Loucy (cell line): ENCODE measurements around the gene ZNF280C.

Source experiments
- H2AFZ ChIP-seq: fragments of 200-600 bp; sonication (generic); 2 replicates; pipeline ENCODE4 v1.6.0; 2016; ENCODE audit warnings: antibody characterized with exemption, mild to moderate bottlenecking, low read length, moderate library complexity
- H3F3A ChIP-seq: fragments of 200-600 bp; 2 replicates; pipeline ENCODE4 v1.6.0; 2016; ENCODE audit warnings: antibody characterized with exemption, low read depth, mild to moderate bottlenecking
- H3K27me3 ChIP-seq: fragments of 200-600 bp; sonication (generic); 2 replicates; pipeline ENCODE4 v1.6.1; 2014; ENCODE audit warnings: low read length, mild to moderate bottlenecking; ENCODE audit not compliant: insufficient read depth, poor library complexity, severe bottlenecking
- H3K36me3 ChIP-seq: fragments of 200-600 bp; sonication (generic); 2 replicates; pipeline ENCODE4 v1.6.1; 2016; ENCODE audit warnings: low read length; ENCODE audit not compliant: insufficient read depth
- H3K4me1 ChIP-seq: fragments of 200-600 bp; sonication (generic); 2 replicates; pipeline ENCODE4 v1.5.1; 2014; ENCODE audit warnings: low read length, mild to moderate bottlenecking; ENCODE audit not compliant: insufficient read depth, poor library complexity, severe bottlenecking
- H3K4me2 ChIP-seq: fragments of 200-600 bp; sonication (generic); 2 replicates; pipeline ENCODE4 v1.6.0; 2014; ENCODE audit warnings: antibody characterized with exemption, low read length, low read depth, mild to moderate bottlenecking; ENCODE audit not compliant: poor library complexity, severe bottlenecking
- H3K4me3 ChIP-seq: fragments of 200-600 bp; sonication (generic); 2 replicates; pipeline ENCODE4 v1.5.1; 2014; ENCODE audit warnings: low read length, mild to moderate bottlenecking, mixed read lengths; ENCODE audit not compliant: poor library complexity, severe bottlenecking
- H3K79me2 ChIP-seq: fragments of 200-600 bp; sonication (generic); 2 replicates; pipeline ENCODE4 v1.6.1; 2014; ENCODE audit warnings: low read length; ENCODE audit not compliant: insufficient read depth
- H3K9ac ChIP-seq: fragments of 200-600 bp; sonication (generic); 2 replicates; pipeline ENCODE4 v1.6.0; 2014; ENCODE audit warnings: mild to moderate bottlenecking, low read depth, low read length, moderate library complexity; ENCODE audit not compliant: poor library complexity, severe bottlenecking
- H3K9me2 ChIP-seq: fragments of 200-600 bp; sonication (generic); replicated peaks from 2 replicates; pipeline ENCODE4 v1.6.1; 2016; ENCODE audit warnings: low read depth, low read length, mixed read lengths
- H3K9me3 ChIP-seq: fragments of 200-600 bp; sonication (generic); 2 replicates; pipeline ENCODE4 v1.6.1; 2014; ENCODE audit warnings: mild to moderate bottlenecking, antibody characterized with exemption, low read length, low read depth; ENCODE audit not compliant: insufficient read depth
- H4K20me1 ChIP-seq: fragments of 200-600 bp; sonication (generic); 2 replicates; pipeline ENCODE4 v1.6.0; 2014; ENCODE audit warnings: antibody characterized with exemption, low read length, mild to moderate bottlenecking; ENCODE audit not compliant: insufficient read depth, poor library complexity, severe bottlenecking
- EZH2phosphoT487 ChIP-seq: fragments of 200-600 bp; IDR thresholded peaks from 2 replicates; pipeline ENCODE4 v1.6.1; 2018; ENCODE audit warnings: antibody characterized with exemption, mild to moderate bottlenecking, moderate library complexity, borderline replicate concordance
- TF ChIP-seq, protein P1 (sequence below): fragments of 200-600 bp; sonication (generic); conservative IDR thresholded peaks from 2 replicates; pipeline ENCODE4 v1.5.1; 2014; ENCODE audit warnings: mild to moderate bottlenecking, antibody characterized with exemption, low read length

The ZNF280C gene

DNA sequence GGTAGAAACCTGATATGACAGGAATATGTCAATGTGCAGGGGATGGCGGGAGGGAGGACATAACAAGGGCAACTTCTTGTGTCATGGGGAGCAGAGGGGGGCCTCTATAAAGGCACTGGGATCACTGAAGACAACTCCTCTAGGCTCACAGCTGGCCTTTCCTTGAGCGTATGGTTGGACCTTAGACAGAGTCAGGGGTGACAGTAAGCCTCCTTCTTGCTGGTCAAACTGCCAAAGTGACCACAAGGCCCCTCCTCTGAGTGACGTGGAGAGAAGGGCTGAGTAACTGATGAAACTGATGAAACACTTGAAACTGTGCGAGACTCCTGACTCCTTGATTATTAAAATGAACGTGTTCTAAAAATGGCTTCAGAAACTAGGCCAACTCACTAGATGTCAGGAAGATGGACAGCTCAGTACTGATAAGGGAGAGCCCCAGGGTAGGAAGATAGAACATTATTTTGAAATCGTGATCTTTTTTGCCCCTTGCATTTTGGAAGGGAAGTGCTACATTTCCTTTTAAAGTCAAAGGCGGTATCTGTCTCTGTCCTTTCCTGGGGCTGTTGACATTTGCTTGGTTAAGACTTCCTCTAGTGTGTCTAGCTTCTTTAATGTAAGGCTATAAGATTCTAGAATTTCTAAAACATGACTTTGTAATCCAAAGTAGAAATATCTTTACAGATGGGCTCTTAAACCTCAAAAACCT is 95.4 kb downstream of the ZNF280C start:
- Histone ChIP-seq H3K9ac (peak overlapping the region; percentile 98), H3K4me2 (peak overlapping the region; percentile 98), H3F3A (no peaks in the 10 kb centered on the region), H3K36me3 (no peaks in the 10 kb centered on the region), H3K4me3 (peak overlapping the region; percentile 99), H3K9me2 (no peaks in the 10 kb centered on the region), H2AFZ (no peak overlapping the region), H3K27me3 (no peaks in the 10 kb centered on the region), H4K20me1 (peaks cover 35% of the 10 kb centered on the region), H3K4me1 (peaks cover 47% of the 10 kb centered on the region), H3K9me3 (no peaks in the 10 kb centered on the region), H3K79me2 (peaks cover 78% of the 10 kb centered on the region)
- TF ChIP-seq EZH2phosphoT487 = no peak
- TF ChIP-seq, protein P1, sequence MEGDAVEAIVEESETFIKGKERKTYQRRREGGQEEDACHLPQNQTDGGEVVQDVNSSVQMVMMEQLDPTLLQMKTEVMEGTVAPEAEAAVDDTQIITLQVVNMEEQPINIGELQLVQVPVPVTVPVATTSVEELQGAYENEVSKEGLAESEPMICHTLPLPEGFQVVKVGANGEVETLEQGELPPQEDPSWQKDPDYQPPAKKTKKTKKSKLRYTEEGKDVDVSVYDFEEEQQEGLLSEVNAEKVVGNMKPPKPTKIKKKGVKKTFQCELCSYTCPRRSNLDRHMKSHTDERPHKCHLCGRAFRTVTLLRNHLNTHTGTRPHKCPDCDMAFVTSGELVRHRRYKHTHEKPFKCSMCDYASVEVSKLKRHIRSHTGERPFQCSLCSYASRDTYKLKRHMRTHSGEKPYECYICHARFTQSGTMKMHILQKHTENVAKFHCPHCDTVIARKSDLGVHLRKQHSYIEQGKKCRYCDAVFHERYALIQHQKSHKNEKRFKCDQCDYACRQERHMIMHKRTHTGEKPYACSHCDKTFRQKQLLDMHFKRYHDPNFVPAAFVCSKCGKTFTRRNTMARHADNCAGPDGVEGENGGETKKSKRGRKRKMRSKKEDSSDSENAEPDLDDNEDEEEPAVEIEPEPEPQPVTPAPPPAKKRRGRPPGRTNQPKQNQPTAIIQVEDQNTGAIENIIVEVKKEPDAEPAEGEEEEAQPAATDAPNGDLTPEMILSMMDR = no peak

DNA sequence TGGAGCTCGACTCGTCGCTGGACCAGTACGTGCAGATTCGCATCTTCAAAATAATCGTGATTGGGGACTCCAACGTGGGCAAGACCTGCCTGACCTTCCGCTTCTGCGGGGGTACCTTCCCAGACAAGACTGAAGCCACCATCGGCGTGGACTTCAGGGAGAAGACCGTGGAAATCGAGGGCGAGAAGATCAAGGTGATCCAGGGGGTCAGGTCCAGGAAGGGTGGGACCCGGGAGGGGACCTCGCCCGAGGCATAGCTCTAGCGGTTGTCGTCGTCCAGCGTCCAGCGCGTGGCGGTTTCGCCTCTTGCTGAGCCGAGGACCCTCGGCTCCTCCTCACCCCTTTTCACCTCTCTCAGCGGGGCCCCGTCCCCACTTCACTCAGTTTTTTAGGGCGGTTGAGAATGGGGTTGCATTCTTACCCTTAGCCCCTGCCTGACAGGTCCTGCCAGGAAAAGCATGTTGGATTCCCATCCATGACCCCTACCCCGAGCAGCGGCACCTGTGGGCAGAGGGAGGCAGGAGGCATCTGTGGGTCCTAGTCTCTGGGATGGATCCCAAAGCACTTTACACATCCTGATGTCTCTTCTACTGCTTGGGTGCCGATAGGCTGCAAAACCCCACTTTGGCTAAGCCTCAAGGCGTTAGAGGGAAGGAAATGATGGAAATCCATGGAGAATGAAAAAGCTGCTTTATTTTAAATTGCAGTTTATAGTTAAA is 96.4 kb downstream of the ZNF280C start:
- no peaks in the 10 kb centered on the region for H3K36me3 ChIP-seq
- H3K9ac ChIP-seq = peak overlapping the region; percentile 98
- peaks cover 35% of the 10 kb centered on the region for H4K20me1 ChIP-seq
- peaks cover 42% of the 10 kb centered on the region for H3K4me1 ChIP-seq
- no peaks in the 10 kb centered on the region for H3K9me2 ChIP-seq
- H3K27me3 ChIP-seq = no peaks in the 10 kb centered on the region
- TF ChIP-seq, protein P1 = no peak
- no peak for TF ChIP-seq EZH2phosphoT487
- peak overlapping the region; percentile 98 for H3K4me2 ChIP-seq
- H3K9me3 ChIP-seq = no peaks in the 10 kb centered on the region
- H3F3A ChIP-seq = no peaks in the 10 kb centered on the region
- H3K79me2 ChIP-seq = peaks cover 73% of the 10 kb centered on the region
- peak overlapping the region; percentile 99 for H3K4me3 ChIP-seq
- 0 out of 2 replicates have a peak overlapping the region, but pooled peaks have one; percentile 23 for H2AFZ ChIP-seq

DNA sequence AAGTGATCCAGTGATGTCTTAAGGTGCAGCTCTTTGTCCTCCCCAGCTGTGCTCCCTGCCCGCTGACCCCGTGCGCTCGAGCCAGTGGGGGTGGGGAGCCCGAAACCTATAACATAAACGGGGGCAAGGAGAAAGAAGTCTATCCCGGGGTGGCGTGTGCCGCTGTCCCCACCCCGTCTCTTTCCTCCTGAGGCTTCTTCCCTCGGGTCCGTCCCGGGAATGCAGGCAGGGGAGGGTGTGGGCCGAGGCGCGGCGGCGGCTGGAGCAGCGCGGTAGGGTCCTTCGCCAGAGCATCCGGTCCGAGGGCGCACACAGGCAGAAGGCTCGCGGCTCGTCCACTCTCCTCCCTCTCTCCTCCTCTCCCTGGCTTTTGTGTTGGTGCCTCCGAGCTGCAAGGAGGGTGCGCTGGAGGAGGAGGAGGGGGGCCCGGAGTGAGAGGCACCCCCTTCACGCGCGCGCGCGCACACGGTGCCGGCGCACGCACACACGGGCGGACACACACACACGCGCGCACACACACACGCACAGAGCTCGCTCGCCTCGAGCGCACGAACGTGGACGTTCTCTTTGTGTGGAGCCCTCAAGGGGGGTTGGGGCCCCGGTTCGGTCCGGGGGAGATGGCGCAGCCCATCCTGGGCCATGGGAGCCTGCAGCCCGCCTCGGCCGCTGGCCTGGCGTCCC is 97.1 kb downstream of the ZNF280C start, which contains the start of gene RAB33A:
Gene RAB33A (plus strand): TSS at position 517 of the 681 bp plus-strand sequence. CDS start 101 bp downstream, at position 618.
- peaks cover 73% of the 10 kb centered on the region for H3K79me2 ChIP-seq
- H4K20me1 ChIP-seq = peaks cover 29% of the 10 kb centered on the region
- H3K9me3 ChIP-seq = no peaks in the 10 kb centered on the region
- H3K4me3 ChIP-seq = peak within 1 kb of the TSS; percentile 99
- H3F3A ChIP-seq = no peaks in the 10 kb centered on the region
- peak within 1 kb of the TSS; percentile 98 for H3K9ac ChIP-seq
- peak within 1 kb of the TSS; percentile 98 for H3K4me2 ChIP-seq
- H3K9me2 ChIP-seq = no peaks in the 10 kb centered on the region
- H3K4me1 ChIP-seq = peaks cover 41% of the 10 kb centered on the region
- TF ChIP-seq, protein P1 = no peak
- TF ChIP-seq EZH2phosphoT487 = no peak
- no peaks in the 10 kb centered on the region for H3K36me3 ChIP-seq
- peak within 1 kb of the TSS; percentile 23; the same call in 1 of the 2 replicates for H2AFZ ChIP-seq
- H3K27me3 ChIP-seq = no peaks in the 10 kb centered on the region
